HG03025 (cell line): ENCODE results near the gene NYAP2.

Source experiments
- ATAC-seq: cut with Tn5 transposase; IDR thresholded peaks from one replicate; pipeline ENCODE4 v1.9.1; 2021; ENCODE audit warnings: mild to moderate bottlenecking, moderate library complexity; ENCODE audit not compliant: unreplicated experiment, low FRiP score

NYAP2 gene

GRCh38 chr2:225608136-225608535 is 208.6 kb downstream of the NYAP2 start:
- no peak for ATAC-seq

GRCh38 chr2:225612636-225613035 is 213.1 kb downstream of the NYAP2 start:
- no peak for ATAC-seq

- ATAC-seq: no peak
Observed at GRCh38 chr2:225614915-225615314, 215.4 kb downstream of the NYAP2 start.

- no peak for ATAC-seq
Observed at GRCh38 chr2:225615514-225615913, 216.0 kb downstream of the NYAP2 start.

GRCh38 chr2:225616372-225616771 is 216.9 kb downstream of the NYAP2 start:
- ATAC-seq: no peak

GRCh38 chr2:225616848-225617247 is 217.3 kb downstream of the NYAP2 start:
- ATAC-seq: no peak

GRCh38 chr2:225620227-225620626 is 220.7 kb downstream of the NYAP2 start:
- ATAC-seq: no peak

- ATAC-seq: no peak
Observed at GRCh38 chr2:225630824-225631533, 231.5 kb downstream of the NYAP2 start.

- no peak for ATAC-seq
Observed at GRCh38 chr2:225632351-225632750, 232.8 kb downstream of the NYAP2 start.

- no peak for ATAC-seq
Observed at GRCh38 chr2:225636558-225636957, 237.0 kb downstream of the NYAP2 start.

GRCh38 chr2:225637259-225637658 is 237.7 kb downstream of the NYAP2 start:
- no peak for ATAC-seq

GRCh38 chr2:225640550-225640949 is 241.0 kb downstream of the NYAP2 start:
- no peak for ATAC-seq

GRCh38 chr2:225649274-225649673 is 249.8 kb downstream of the NYAP2 start:
- ATAC-seq: no peak

GRCh38 chr2:225650041-225650440 is 250.5 kb downstream of the NYAP2 start:
- ATAC-seq: no peak

- peak; percentile 88 for ATAC-seq
Observed at GRCh38 chr2:225660262-225661131, 261.0 kb downstream of the NYAP2 start.

- no peak for ATAC-seq
Observed at GRCh38 chr2:225662101-225662500, 262.6 kb downstream of the NYAP2 start.

- ATAC-seq: no peak
Observed at GRCh38 chr2:225667445-225667844, 267.9 kb downstream of the NYAP2 start.

GRCh38 chr2:225668606-225669266 is 269.2 kb downstream of the NYAP2 start:
- peak; percentile 84 for ATAC-seq

- no peak for ATAC-seq
Observed at GRCh38 chr2:225670111-225670974, 270.8 kb downstream of the NYAP2 start.

- ATAC-seq: no peak
Observed at GRCh38 chr2:225678792-225679191, 279.3 kb downstream of the NYAP2 start.
